Measurements from ENCODE around the gene LLGL2.

The LLGL2 gene

GRCh38 chr17:75549246-75550138 lies 24.0 kb downstream of the LLGL2 start:
- no peak for DNase-seq (ENCODE audit: low read depth, low spot score)

GRCh38 chr17:75550139-75550465 lies 24.6 kb downstream of the LLGL2 start:
- DNase-seq (ENCODE audit: low read depth, low spot score): no peak

- no peak for DNase-seq (ENCODE audit: low read depth, low spot score)
Observed at GRCh38 chr17:75551266-75551665, 25.8 kb downstream of the LLGL2 start.

- no peak for DNase-seq (ENCODE audit: low read depth, low spot score)
Observed at GRCh38 chr17:75552425-75553294, 27.2 kb downstream of the LLGL2 start.

- DNase-seq (ENCODE audit: low read depth, low spot score): no peak
Observed at GRCh38 chr17:75553295-75554110, 28.0 kb downstream of the LLGL2 start.

GRCh38 chr17:75555679-75556153 lies 30.2 kb downstream of the LLGL2 start:
- no peak for DNase-seq (ENCODE audit: low read depth, low spot score)

- DNase-seq (ENCODE audit: low read depth, low spot score): no peak
Observed at GRCh38 chr17:75557075-75557851, 31.8 kb downstream of the LLGL2 start.

GRCh38 chr17:75557852-75558665 lies 32.6 kb downstream of the LLGL2 start:
- DNase-seq (ENCODE audit: low read depth, low spot score): no peak

GRCh38 chr17:75558666-75559530 lies 33.4 kb downstream of the LLGL2 start:
- DNase-seq (ENCODE audit: low read depth, low spot score): no peak

GRCh38 chr17:75559958-75560533 lies 34.5 kb downstream of the LLGL2 start:
- no peak for DNase-seq (ENCODE audit: low read depth, low spot score)

GRCh38 chr17:75561927-75562603 lies 36.6 kb downstream of the LLGL2 start:
- DNase-seq (ENCODE audit: low read depth, low spot score): no peak

GRCh38 chr17:75563063-75563758 lies 37.7 kb downstream of the LLGL2 start:
- no peak for DNase-seq (ENCODE audit: low read depth, low spot score)

- DNase-seq (ENCODE audit: low read depth, low spot score): no peak
Observed at GRCh38 chr17:75564195-75564594, 38.7 kb downstream of the LLGL2 start.

- no peak for DNase-seq (ENCODE audit: low read depth, low spot score)
Observed at GRCh38 chr17:75565066-75565465, 39.6 kb downstream of the LLGL2 start.

GRCh38 chr17:75565618-75566017 lies 40.1 kb downstream of the LLGL2 start:
- no peak for DNase-seq (ENCODE audit: low read depth, low spot score)

- DNase-seq (ENCODE audit: low read depth, low spot score): no peak
Observed at GRCh38 chr17:75566416-75566815, 40.9 kb downstream of the LLGL2 start.

- no peak for DNase-seq (ENCODE audit: low read depth, low spot score)
Observed at GRCh38 chr17:75566834-75567233, 41.3 kb downstream of the LLGL2 start.
